HepG2 (cell line): ENCODE measurements around the gene RRM2. TPM values are rescaled to one million over a fixed set of nuclear protein-coding genes. Genes with fewer than 3 reads are reported as not detected.

Experiments used
- DMAP1 ChIP-seq: IDR thresholded peaks from 2 replicates; pipeline ENCODE4 v1.6.1; 2016
- E2F1 ChIP-seq: sonication (generic); formaldehyde crosslinking; IDR thresholded peaks from 2 replicates; pipeline ENCODE4 v1.5.0; 2020; ENCODE audit warnings: missing genetic modification reagents
- HNRNPUL1 ChIP-seq: fragments of 200-400 bp; formaldehyde crosslinking; IDR thresholded peaks from 2 replicates; pipeline ENCODE4 v1.6.1; 2017; ENCODE audit warnings: low read depth, mild to moderate bottlenecking, low read length, moderate library complexity
- KDM3A ChIP-seq: IDR thresholded peaks from 2 replicates; pipeline ENCODE4 v1.6.1; 2018; ENCODE audit warnings: low read depth, missing compliant biosample characterization
- KLF12 ChIP-seq: sonication (generic); formaldehyde crosslinking; IDR thresholded peaks from 2 replicates; pipeline ENCODE4 v1.4.0; 2020; ENCODE audit warnings: missing genetic modification reagents, borderline replicate concordance
- KLF16 ChIP-seq, 2 experiments: sonication (generic) in 1 of 2; formaldehyde crosslinking in 1 of 2; IDR thresholded peaks; 2 replicates each; pipeline versions ENCODE4 v1.6.1 to v1.8.0; 2016 to 2023; ENCODE audit warnings: missing genetic modification reagents in 2 of 2, missing compliant biosample characterization in 1 of 2
- MXD4 ChIP-seq: IDR thresholded peaks from 2 replicates; pipeline ENCODE4 v1.6.1; 2016; ENCODE audit warnings: mild to moderate bottlenecking, missing biosample characterization, missing genetic modification reagents
- SIN3B ChIP-seq: fragments of 150-350 bp; IDR thresholded peaks from 2 replicates; pipeline ENCODE4 v1.6.1; 2014; ENCODE audit warnings: low read length
- SKIL ChIP-seq: sonication (generic); formaldehyde crosslinking; IDR thresholded peaks from 2 replicates; pipeline ENCODE4 v1.8.0; 2022; ENCODE audit warnings: missing genetic modification reagents, mild to moderate bottlenecking, moderate library complexity, borderline replicate concordance
- SOX6 ChIP-seq, 2 experiments: fragments of 450-650 bp in 1 of 2; sonication (generic) in 1 of 2; formaldehyde crosslinking in 1 of 2; IDR thresholded peaks; 2 replicates each; pipeline versions ENCODE4 v1.4.0 to v1.6.1; 2017 to 2020; ENCODE audit warnings: antibody characterized with exemption in 1 of 2, mild to moderate bottlenecking in 1 of 2, missing genetic modification reagents in 1 of 2
- TEAD2 ChIP-seq: sonication (generic); formaldehyde crosslinking; IDR thresholded peaks from 2 replicates; pipeline ENCODE4 v1.9.0; 2021; ENCODE audit warnings: missing genetic modification reagents
- TRAFD1 ChIP-seq: sonication (generic); formaldehyde crosslinking; IDR thresholded peaks from 2 replicates; pipeline ENCODE4 v1.5.1; 2020; ENCODE audit warnings: missing genetic modification reagents, mild to moderate bottlenecking, borderline replicate concordance
- ZNF20 ChIP-seq: sonication (generic); formaldehyde crosslinking; IDR thresholded peaks from 2 replicates; pipeline ENCODE4 v1.4.0; 2020; ENCODE audit warnings: mild to moderate bottlenecking, moderate library complexity, missing genetic modification reagents
- ZNF256 ChIP-seq: sonication (generic); formaldehyde crosslinking; conservative IDR thresholded peaks from 2 replicates; pipeline ENCODE4 v1.4.0; 2020; ENCODE audit warnings: missing genetic modification reagents
- ZNF432 ChIP-seq: sonication (generic); formaldehyde crosslinking; IDR thresholded peaks from 2 replicates; pipeline ENCODE4 v1.5.0; 2020; ENCODE audit warnings: missing genetic modification reagents, mild to moderate bottlenecking, borderline replicate concordance
- ZNF546 ChIP-seq: sonication (generic); formaldehyde crosslinking; conservative IDR thresholded peaks from 2 replicates; pipeline ENCODE4 v1.8.1; 2023; ENCODE audit warnings: mild to moderate bottlenecking, missing genetic modification reagents
- ZNF556 ChIP-seq: sonication (generic); formaldehyde crosslinking; IDR thresholded peaks from 2 replicates; pipeline ENCODE4 v1.4.0; 2020; ENCODE audit warnings: mild to moderate bottlenecking, missing genetic modification reagents, borderline replicate concordance
- ZUFSP ChIP-seq: sonication (generic); formaldehyde crosslinking; IDR thresholded peaks from 2 replicates; pipeline ENCODE4 v1.9.0; 2021; ENCODE audit warnings: missing genetic modification reagents, mild to moderate bottlenecking, borderline replicate concordance
- polyA plus RNA-seq, 8 experiments: library from polyadenylated mRNA; depleted of rRNA in 3 of 8; stranded (reverse) in 7 of 8; unstranded in 1 of 8; fragments of >200 nt; fragmentation: Illumina TruSeq in 4 of 8; extraction: Trizol in 4 of 8; gene quantifications; 2 replicates each; pipeline versions ENCODE4 v1.2.1 to v1.2.3, GENCODE V29; 2011 to 2016; ENCODE audit warnings: low read depth in 4 of 8, missing spikeins in 1 of 8, mixed read lengths in 1 of 8; ENCODE audit not compliant: insufficient read depth in 1 of 8
- total RNA-seq, 5 experiments: library from RNA; depleted of rRNA; stranded (reverse); fragments of >200 nt; fragmentation: Illumina TruSeq; extraction: Trizol; gene quantifications; 2 replicates each; pipeline ENCODE4 v1.2.3, GENCODE V29; 2016; ENCODE audit warnings: low read depth in 1 of 5

The RRM2 gene
- total and polyA plus RNA-seq, 2 of the 13 experiments (the other 11 are each of a cell fraction or from before 2014, with no cell fraction given): 31.3 to 150 TPM

- TF ChIP-seq KLF16 (CRISPR knock-in tag; IDR thresholded peaks at IDR 0.05) (peak; percentile 69 to 84; a peak in 2 of 4 replicates), SKIL (CRISPR knock-in tag) (peak; percentile 70; the same call in 1 of the 2 replicates), E2F1 (peak; percentile 91), ZNF546 (CRISPR knock-in tag) (peak; percentile 72; the same call in 1 of the 2 replicates), KDM3A (CRISPR knock-in tag) (peak; percentile 61; the same call in 1 of the 2 replicates), HNRNPUL1 (peak; percentile 74), ZNF432 (no peak), SOX6 (IDR thresholded peaks at IDR 0.05) (no peak), SOX6 (CRISPR knock-in tag; IDR thresholded peaks at IDR 0.05) (peak; percentile 60; the same call in 1 of the 2 replicates), SIN3B (peak; percentile 100), TRAFD1 (CRISPR knock-in tag) (no peak; the same call in 1 of the 2 replicates), ZNF556 (CRISPR knock-in tag) (peak; percentile 75), TEAD2 (CRISPR knock-in tag) (no peak), DMAP1 (CRISPR knock-in tag) (peak; percentile 70; the same call in 1 of the 2 replicates), KLF12 (0 out of 2 replicates have a peak, but pooled peaks have one; percentile 40), ZUFSP (CRISPR knock-in tag) (no peak), ZNF256 (CRISPR knock-in tag) (peak; percentile 89; the same call in 1 of the 2 replicates), ZNF20 (CRISPR knock-in tag) (peak; percentile 76; the same call in 1 of the 2 replicates), MXD4 (CRISPR knock-in tag) (peak; percentile 99)
Observed at GRCh38 chr2:10122500-10123280, at the start of gene RRM2 (continued).
